C4-2B (cell line): ENCODE data around the gene SLC8A1.
A peak's percentile ranks its signal among the peaks of the same experiment; 100 is the strongest.

Source experiments
- H3K27ac ChIP-seq: fragments of 450-650 bp; 2 replicates; pipeline ENCODE4 v1.5.1; 2017
- CTCF ChIP-seq: fragments of 450-650 bp; conservative IDR thresholded peaks from 2 replicates; pipeline ENCODE4 v1.5.1; 2017; ENCODE audit warnings: mild to moderate bottlenecking
- ZFX ChIP-seq: fragments of 450-650 bp; IDR thresholded peaks from 2 replicates; pipeline ENCODE4 v1.6.1; 2017

Gene SLC8A1

GRCh38 chr2:40248294-40248693 lies 203.6 kb downstream of the SLC8A1 start:
- TF ChIP-seq CTCF (no peak), ZFX (no peak)
- H3K27ac ChIP-seq, result no peak overlapping the region

- no peak overlapping the region for H3K27ac ChIP-seq
- TF ChIP-seq CTCF, result peak; percentile 36
- no peak for TF ChIP-seq ZFX
Measured at GRCh38 chr2:40244675-40245074, 207.2 kb downstream of the SLC8A1 start.

- TF ChIP-seq CTCF, result no peak
- TF ChIP-seq ZFX, result no peak
- no peak overlapping the region for H3K27ac ChIP-seq
Measured at GRCh38 chr2:40244251-40244650, 207.6 kb downstream of the SLC8A1 start.

- no peak for TF ChIP-seq ZFX
- TF ChIP-seq CTCF, result no peak
- H3K27ac ChIP-seq, result no peak overlapping the region
Measured at GRCh38 chr2:40243581-40244187, 208.2 kb downstream of the SLC8A1 start.

GRCh38 chr2:40242315-40242714 lies 209.6 kb downstream of the SLC8A1 start:
- TF ChIP-seq ZFX, result no peak
- TF ChIP-seq CTCF, result no peak
- H3K27ac ChIP-seq, result no peak overlapping the region

GRCh38 chr2:40240070-40240469 lies 211.8 kb downstream of the SLC8A1 start:
- TF ChIP-seq ZFX, result no peak
- H3K27ac ChIP-seq, result no peak overlapping the region

- H3K27ac ChIP-seq, result no peak overlapping the region
- TF ChIP-seq CTCF, result no peak
- TF ChIP-seq ZFX, result no peak
Measured at GRCh38 chr2:40230707-40231432, 221.0 kb downstream of the SLC8A1 start.

GRCh38 chr2:40230186-40230585 lies 221.7 kb downstream of the SLC8A1 start:
- no peak overlapping the region for H3K27ac ChIP-seq
- TF ChIP-seq ZFX (no peak), CTCF (no peak)
